ENCODE measurements around the gene CPLANE1.

DNA sequence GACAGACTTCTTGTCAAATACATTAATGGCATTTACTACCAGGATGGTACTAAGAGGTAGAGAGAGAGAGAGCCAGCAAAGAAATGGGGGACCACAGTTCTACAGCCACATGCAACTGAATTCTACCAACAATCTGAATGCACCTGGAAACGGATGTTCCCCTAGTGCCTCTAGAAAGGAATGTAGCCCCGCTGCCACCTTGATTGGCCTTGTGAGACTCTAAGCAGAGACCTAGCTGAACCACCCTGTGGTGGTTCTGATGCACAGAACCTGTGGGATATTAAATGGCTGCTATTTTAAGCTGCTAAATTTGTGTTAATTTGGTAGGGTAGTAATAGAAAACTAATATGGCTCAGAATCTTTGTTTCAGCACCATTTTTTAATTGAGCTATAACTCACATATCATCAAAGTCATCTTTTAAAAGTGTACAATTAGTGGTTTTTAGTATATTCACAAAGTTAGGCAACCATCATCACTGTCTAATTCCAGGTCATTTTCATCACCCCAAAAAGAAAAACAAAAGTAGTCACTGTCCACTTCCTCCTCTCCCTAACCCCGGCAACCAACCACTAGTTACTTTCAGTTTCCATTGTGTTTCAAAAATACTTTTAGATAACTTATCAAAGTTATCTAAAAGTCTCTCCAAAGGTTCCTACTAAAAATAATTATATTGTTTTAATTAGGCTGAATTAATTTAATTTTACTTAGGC, 51.7 kb downstream of the CPLANE1 start:
- TF ChIP-seq, protein P1, sequence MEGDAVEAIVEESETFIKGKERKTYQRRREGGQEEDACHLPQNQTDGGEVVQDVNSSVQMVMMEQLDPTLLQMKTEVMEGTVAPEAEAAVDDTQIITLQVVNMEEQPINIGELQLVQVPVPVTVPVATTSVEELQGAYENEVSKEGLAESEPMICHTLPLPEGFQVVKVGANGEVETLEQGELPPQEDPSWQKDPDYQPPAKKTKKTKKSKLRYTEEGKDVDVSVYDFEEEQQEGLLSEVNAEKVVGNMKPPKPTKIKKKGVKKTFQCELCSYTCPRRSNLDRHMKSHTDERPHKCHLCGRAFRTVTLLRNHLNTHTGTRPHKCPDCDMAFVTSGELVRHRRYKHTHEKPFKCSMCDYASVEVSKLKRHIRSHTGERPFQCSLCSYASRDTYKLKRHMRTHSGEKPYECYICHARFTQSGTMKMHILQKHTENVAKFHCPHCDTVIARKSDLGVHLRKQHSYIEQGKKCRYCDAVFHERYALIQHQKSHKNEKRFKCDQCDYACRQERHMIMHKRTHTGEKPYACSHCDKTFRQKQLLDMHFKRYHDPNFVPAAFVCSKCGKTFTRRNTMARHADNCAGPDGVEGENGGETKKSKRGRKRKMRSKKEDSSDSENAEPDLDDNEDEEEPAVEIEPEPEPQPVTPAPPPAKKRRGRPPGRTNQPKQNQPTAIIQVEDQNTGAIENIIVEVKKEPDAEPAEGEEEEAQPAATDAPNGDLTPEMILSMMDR (IDR thresholded peaks at IDR 0.05): no peak
- TF ChIP-seq POLR2A (IDR thresholded peaks at IDR 0.05): no peak

All from thyroid gland (tissue), 4 donors.